ENCODE measurements around the gene SOX8.

Gene SOX8

DNA sequence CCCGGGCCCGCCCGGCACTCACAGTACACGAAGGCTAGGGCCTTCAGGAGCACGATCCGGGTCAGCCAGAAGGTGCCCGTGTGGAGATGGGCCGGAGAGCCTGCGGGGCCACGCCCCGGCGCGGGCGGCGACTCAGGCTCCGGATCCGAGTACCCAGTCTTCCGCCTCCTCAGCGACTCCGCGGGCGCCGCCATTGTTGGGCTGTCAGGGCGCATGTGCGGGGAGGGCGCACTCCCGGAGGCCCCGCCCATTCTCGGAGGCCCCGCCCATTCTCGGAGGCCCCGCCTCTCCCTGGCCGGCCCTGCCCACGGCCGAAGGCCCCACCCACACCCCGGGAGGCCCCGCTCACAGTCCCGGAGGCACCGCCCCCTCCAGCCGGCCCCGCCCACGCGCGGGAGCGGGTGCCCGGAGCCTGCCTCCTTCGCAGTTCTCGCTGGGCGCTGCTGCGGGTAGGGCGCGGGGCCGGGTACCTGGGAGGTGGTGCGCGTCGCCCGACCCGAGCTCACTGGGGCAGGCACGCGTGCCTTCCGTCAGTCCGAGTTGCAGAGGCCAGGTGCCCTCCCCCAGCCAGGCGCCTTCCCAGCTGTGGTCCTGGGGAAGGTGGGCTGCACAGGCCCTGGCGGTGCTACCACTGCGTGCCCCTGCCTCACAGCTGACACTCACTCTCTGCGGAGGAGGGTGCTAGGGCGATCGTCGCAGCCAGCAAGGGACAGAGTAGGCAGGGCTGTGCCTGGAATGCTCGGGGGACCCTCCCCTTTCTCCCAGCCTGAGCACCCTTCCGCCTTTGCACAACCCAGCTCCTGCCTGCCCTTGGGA lies 10.6 kb upstream of the SOX8 start, which contains the start of gene LMF1:
Gene LMF1, minus strand, starts transcription at position 219 of the 816 bp plus-strand sequence. Its CDS starts 4 bp downstream, at position 215.
- peak; percentile 94 to 95 for DNase-seq (ENCODE audit: low read depth in 1 of 2, low spot score in 1 of 2)
- in situ Hi-C loops (cut with HindIII; ENCODE audit: low pct_unique_long_range_greater_than_20kb, low sequenced_read_pairs): no loop called here
- TF ChIP-seq JUND (IDR thresholded peaks at IDR 0.05; ENCODE audit: low read depth): no peak

DNA sequence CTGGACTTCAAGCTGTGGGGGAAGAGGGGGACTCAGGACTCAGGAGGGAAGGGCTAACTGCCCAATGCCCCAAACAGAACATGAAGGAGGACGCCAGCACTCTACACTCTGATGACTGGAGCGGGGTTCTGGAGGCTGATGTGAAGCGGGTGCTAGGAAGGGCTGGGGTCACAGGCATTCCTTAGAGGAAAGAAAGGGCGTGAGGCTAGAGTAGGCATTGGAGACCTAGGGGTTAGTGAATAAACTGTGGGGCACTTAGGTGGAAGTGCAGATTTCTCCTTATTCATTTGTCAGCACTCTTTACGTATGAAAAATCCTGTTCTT lies 10.0 kb upstream of the SOX8 start:
- no peak for TF ChIP-seq JUND (IDR thresholded peaks at IDR 0.05; ENCODE audit: low read depth)
- in situ Hi-C loops (cut with HindIII; ENCODE audit: low pct_unique_long_range_greater_than_20kb, low sequenced_read_pairs): no loop called here

DNA sequence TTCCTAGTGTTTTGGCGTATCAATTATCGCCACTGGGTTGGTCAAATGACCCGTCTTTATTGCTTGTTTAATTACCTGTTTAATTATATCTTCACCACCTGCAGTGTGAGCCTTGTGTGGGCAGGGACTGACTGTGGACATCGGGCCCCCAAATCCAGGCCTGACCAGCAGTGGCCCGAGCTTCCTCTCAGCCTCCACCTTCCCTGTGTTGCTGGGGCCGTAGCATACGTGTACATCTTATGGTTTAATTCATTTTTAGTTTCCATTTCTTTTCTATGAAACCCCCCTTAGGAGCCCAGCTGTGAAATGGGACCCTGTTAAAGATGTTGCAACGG lies 9.6 kb upstream of the SOX8 start:
- TF ChIP-seq JUND (IDR thresholded peaks at IDR 0.05; ENCODE audit: low read depth): no peak
- DNase-seq (ENCODE audit: low read depth in 1 of 2, low spot score in 1 of 2): no peak
- in situ Hi-C loops (cut with HindIII; ENCODE audit: low pct_unique_long_range_greater_than_20kb, low sequenced_read_pairs): no loop called here

More for the DNA sequence above, 10.0 kb upstream of the SOX8 start:
- no peak for DNase-seq (ENCODE audit: low read depth in 1 of 2, low spot score in 1 of 2)

DNA sequence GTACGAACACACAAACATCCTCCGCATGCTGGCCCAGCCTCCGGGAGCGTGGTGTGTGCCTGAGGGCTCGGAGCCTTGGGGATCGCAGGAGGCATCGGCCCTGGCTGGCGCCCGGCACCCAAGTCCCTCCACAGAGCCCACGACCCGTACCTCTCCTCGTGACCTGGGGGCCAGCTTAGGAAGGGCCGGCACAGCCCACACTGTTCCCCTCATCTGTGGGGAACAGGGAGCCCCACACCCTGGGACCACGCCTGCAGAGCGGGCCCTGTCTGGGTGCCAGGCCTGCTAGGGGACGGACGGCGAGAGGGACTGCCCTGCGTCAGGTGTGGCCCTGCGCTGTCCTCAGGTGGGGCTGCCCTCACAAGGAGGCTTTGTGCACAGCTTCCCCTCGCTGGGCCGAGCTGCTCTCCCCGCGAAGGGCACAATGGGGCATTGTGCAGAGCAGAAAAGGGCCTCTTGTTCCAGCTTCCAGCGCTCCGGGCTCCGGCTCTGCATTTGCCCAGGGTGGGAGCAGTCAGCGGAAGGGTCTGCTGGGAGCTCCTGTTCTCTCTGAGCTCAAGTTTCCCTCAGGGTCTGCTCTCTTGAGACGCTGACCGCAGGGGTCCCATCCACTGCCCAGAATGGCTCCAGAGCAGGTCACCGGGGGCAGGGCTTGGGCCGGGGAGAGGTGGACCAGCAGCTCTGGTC lies 9.1 kb upstream of the SOX8 start:
- DNase-seq (ENCODE audit: low read depth in 1 of 2, low spot score in 1 of 2): no peak
- in situ Hi-C loops (cut with HindIII; ENCODE audit: low pct_unique_long_range_greater_than_20kb, low sequenced_read_pairs): no loop called here
- TF ChIP-seq JUND (IDR thresholded peaks at IDR 0.05; ENCODE audit: low read depth): no peak

DNA sequence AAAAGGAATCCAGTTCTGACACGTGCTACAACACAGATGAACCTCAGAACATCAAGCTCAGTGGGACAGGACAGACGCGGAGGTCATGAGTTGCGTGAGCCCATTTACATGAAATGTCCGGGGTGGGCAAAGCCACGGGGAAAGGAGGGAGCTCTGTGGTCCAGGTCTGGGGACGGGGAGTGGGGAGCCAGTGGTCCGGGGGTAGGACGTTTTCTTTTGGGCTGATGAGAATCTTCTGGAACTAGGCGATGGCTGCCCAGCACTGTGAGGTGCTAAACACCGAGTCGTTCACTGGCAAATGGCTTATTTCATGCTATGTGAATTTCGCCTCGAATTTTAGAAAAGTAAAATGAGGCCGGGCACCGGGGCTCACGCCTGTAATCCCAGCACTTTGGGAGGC lies 8.2 kb upstream of the SOX8 start:
- no peak for DNase-seq (ENCODE audit: low read depth in 1 of 2, low spot score in 1 of 2)
- in situ Hi-C loops (cut with HindIII; ENCODE audit: low pct_unique_long_range_greater_than_20kb, low sequenced_read_pairs): no loop called here
- no peak for TF ChIP-seq JUND (IDR thresholded peaks at IDR 0.05; ENCODE audit: low read depth)

DNA sequence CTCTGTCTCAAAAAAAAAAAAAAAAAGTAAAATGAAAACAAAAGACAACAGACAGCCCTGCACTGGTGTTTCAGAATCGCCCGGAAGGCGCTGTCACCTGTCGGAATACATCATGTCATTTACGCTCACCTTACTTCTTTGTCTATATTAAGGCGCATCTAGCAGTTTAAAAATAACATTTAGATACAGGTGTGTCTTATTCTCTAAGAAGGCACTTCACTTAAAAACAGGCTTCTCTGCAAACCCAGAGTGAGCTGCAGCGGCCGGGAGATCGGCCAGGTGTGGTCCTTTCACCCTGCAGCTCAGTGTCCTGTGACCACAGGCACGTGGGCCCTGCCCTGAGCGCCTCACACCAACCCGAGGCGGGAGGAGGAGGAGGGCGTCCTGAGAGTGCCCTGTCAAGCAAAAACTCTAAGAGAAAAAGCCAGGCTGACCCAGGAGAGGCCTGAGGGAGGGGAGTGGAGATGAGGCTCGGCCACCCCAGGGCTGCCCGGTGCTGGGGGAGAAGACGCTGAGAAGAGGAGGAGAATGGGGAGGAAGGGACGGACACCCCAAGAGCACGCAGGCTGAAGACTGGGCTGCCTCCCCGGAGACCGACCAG lies 7.5 kb upstream of the SOX8 start:
- no peak for DNase-seq (ENCODE audit: low read depth in 1 of 2, low spot score in 1 of 2)
- in situ Hi-C loops (cut with HindIII; ENCODE audit: low pct_unique_long_range_greater_than_20kb, low sequenced_read_pairs): no loop called here
- no peak for TF ChIP-seq JUND (IDR thresholded peaks at IDR 0.05; ENCODE audit: low read depth)

DNA sequence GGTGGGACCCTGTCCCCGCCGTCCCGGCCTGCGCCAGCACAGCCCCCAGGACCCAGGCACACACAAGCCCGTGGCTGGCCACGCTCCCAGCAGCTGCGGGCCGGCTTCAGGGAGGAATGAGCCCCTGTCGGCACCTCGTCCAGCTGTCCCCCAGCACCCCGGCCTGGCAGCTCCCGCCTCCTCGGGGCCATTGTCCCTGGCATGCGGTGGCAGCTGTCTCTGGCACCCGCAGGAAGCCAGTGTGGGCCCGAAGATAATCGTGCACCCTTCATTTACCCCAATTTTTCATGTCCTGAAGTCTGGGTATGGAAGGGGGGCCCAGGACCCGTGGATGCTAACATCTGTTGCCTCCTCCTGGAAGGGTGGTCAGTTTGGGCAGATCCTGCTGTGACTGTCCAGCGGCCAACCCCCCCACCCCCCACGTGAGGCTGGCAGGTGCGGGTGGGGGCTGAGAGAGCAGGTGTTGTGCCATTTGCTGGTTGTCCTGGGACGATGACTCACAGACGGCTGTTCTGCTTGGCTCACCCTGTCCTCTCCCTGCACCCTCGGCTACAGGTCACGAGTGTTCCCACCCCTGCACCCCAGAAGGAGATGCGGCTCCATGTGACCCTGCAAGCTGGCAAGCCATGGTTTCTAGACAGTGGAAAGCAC lies 6.8 kb upstream of the SOX8 start:
- DNase-seq (ENCODE audit: low read depth in 1 of 2, low spot score in 1 of 2): no peak
- in situ Hi-C loops (cut with HindIII; ENCODE audit: low pct_unique_long_range_greater_than_20kb, low sequenced_read_pairs): loop anchor here (25.0 kb wide), 1 partner anchor 262 kb away; the partner anchor contains the start of genes ANTKMT, FBXL16 and METRN
- no peak for TF ChIP-seq JUND (IDR thresholded peaks at IDR 0.05; ENCODE audit: low read depth)

DNA sequence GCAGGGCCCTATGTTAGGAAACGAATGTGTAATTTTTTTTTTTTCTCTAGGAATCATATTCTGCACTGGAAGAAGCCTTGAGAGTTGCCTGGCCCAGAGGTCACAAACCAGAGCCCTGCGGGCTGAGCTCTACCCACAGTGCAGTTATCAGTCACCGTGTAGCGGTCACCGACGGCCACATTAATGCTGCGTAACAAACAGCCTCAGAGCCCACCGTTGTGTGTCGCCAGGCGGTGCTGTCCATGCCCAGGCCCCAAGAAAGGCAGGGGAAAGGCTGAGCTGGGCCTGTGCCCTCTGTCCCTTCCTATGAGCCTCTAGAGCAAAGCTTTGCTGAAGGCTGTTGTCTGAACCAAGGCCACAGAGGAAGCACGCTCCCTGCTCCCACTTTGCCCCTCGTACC lies 6.3 kb upstream of the SOX8 start:
- in situ Hi-C loops (cut with HindIII; ENCODE audit: low pct_unique_long_range_greater_than_20kb, low sequenced_read_pairs): loop anchor here (25.0 kb wide), 1 partner anchor 263 kb away; the partner anchor contains the start of genes ANTKMT, FBXL16 and METRN
- no peak for DNase-seq (ENCODE audit: low read depth in 1 of 2, low spot score in 1 of 2)
- no peak for TF ChIP-seq JUND (IDR thresholded peaks at IDR 0.05; ENCODE audit: low read depth)

DNA sequence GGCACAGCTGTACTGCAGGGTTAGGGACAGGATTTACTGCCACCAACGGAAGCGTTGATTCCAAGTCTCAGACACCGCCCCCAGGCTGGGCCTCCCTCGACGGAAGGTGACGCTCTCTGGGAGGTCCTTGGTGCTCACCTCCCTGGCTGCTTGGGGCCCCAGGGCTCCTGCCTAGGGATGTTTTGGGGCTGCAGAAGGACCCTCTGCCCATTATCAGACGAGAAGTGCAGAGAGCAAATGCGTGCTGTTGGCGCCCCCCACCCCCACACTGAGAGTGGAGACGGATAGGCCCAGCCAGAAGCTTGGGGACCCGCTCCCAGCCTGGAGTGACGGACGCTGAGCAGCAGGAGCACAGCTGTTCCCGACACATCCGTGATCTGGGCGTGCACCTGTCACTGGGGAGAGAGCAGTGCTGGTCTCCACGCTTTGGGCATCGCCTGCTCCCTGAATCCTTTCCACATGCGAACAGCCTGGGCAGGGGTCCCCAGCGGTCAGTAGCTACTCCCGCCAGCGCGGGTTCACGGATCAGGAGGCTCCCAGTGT lies 5.1 kb upstream of the SOX8 start:
- no peak for DNase-seq (ENCODE audit: low read depth in 1 of 2, low spot score in 1 of 2)
- in situ Hi-C loops (cut with HindIII; ENCODE audit: low pct_unique_long_range_greater_than_20kb, low sequenced_read_pairs): loop anchor here (25.0 kb wide), 1 partner anchor 264 kb away; the partner anchor contains the start of genes ANTKMT, FBXL16 and METRN
- no peak for TF ChIP-seq JUND (IDR thresholded peaks at IDR 0.05; ENCODE audit: low read depth)

DNA sequence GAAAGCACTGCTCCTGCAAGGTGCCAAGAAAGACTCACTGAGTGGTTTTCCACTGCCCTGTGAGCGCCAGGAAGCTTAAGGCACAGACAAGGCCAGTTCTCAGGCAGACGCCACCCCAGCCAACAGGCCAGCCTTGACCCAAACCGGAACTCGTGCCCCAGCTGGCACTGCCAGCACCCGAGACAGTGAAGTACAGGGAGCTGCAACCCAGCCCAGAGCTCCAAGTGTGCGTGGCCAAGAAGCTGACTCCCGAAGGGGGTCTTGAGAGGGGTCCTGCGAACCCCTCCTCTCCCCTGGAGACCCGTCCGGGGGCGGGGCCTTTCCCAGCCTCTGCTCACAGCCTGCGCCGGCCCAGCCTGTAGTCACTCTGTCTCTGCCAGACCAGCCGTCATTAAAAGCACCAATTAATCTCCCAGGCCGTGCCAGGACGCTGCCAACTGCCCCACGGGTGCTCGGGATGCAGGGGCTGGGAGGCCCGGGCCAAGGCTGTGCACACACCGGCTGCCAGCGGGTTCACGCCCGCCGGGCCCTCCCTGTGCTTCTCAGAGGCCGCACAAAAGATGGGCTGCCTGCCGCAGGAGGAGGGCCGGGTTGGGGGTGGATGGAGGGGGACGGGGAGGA lies 4.4 kb upstream of the SOX8 start:
- no peak for DNase-seq (ENCODE audit: low read depth in 1 of 2, low spot score in 1 of 2)
- in situ Hi-C loops (cut with HindIII; ENCODE audit: low pct_unique_long_range_greater_than_20kb, low sequenced_read_pairs): loop anchor here (25.0 kb wide), 1 partner anchor 265 kb away; the partner anchor contains the start of genes ANTKMT, FBXL16 and METRN
- TF ChIP-seq JUND (IDR thresholded peaks at IDR 0.05; ENCODE audit: low read depth): no peak

DNA sequence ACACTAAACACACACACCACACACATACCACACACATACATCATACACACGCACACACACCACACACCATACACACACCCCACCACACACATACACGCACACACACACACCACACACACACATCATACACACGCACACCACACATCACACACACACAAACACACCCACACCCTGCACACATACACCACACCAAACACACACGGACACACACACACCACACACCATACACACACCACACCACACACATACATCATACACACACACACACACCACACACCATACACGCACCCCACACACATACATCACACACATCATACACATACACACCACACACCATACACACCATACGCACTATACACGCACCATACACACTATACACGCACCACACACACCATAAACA lies 3.7 kb upstream of the SOX8 start:
- in situ Hi-C loops (cut with HindIII; ENCODE audit: low pct_unique_long_range_greater_than_20kb, low sequenced_read_pairs): loop anchor here (25.0 kb wide), 1 partner anchor 266 kb away; the partner anchor contains the start of genes ANTKMT, FBXL16 and METRN
- no peak for TF ChIP-seq JUND (IDR thresholded peaks at IDR 0.05; ENCODE audit: low read depth)

DNA sequence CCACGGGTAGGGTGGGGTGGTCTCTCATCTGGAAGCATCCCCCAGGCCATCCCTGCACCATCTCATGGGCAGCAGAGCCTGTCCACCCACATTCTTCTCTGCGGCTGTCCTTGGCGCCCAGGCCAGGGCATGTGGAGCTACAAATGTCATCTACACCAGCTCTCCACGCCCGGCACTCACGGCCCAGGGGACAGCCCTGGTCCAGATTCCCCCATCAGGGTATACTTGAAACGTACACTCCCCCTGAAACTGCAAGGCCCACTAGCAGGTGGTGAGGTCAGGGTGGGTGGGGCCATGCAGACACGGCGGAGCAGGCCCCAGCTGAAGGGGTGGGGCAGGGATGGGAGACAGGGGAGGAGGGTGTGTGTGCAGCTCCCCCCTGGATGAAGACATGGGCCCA lies 3.2 kb upstream of the SOX8 start:
- no peak for DNase-seq (ENCODE audit: low read depth in 1 of 2, low spot score in 1 of 2)
- no peak for TF ChIP-seq JUND (IDR thresholded peaks at IDR 0.05; ENCODE audit: low read depth)
- in situ Hi-C loops (cut with HindIII; ENCODE audit: low pct_unique_long_range_greater_than_20kb, low sequenced_read_pairs): loop anchor here (25.0 kb wide), 1 partner anchor 266 kb away; the partner anchor contains the start of genes ANTKMT, FBXL16 and METRN

More for the DNA sequence above, 3.7 kb upstream of the SOX8 start:
- no peak for DNase-seq (ENCODE audit: low read depth in 1 of 2, low spot score in 1 of 2)
